KMS-11 (cell line): ENCODE data around the gene OCEL1.

ENCODE experiments used
- H2AFZ ChIP-seq: fragments of 200-600 bp; sonication (generic); 2 replicates; pipeline ENCODE4 v1.6.1; 2016; ENCODE audit warnings: antibody characterized with exemption, mixed run types, low read depth
- H3K27ac ChIP-seq: fragments of 200-600 bp; sonication (generic); 2 replicates; pipeline ENCODE4 v1.6.1; 2016; ENCODE audit warnings: mild to moderate bottlenecking, mixed run types
- H3K27me3 ChIP-seq: fragments of 200-600 bp; sonication (generic); 2 replicates; pipeline ENCODE4 v1.6.1; 2017; ENCODE audit warnings: mild to moderate bottlenecking, low read depth, mixed run types, moderate library complexity; ENCODE audit not compliant: insufficient read depth
- H3K36me3 ChIP-seq: fragments of 200-600 bp; sonication (generic); 2 replicates; pipeline ENCODE4 v1.6.1; 2017; ENCODE audit warnings: mild to moderate bottlenecking, mixed run types; ENCODE audit not compliant: insufficient read depth
- H3K4me1 ChIP-seq: fragments of 200-600 bp; sonication (generic); 2 replicates; pipeline ENCODE4 v1.6.1; 2016; ENCODE audit warnings: mild to moderate bottlenecking, low read depth, mixed run types; ENCODE audit not compliant: poor library complexity, severe bottlenecking
- H3K4me2 ChIP-seq: fragments of 200-600 bp; sonication (generic); 2 replicates; pipeline ENCODE4 v1.7.0; 2016; ENCODE audit warnings: mild to moderate bottlenecking, mixed run types
- H3K4me3 ChIP-seq: fragments of 200-600 bp; sonication (generic); IDR thresholded peaks from 2 replicates; pipeline ENCODE4 v1.6.1; 2017; ENCODE audit warnings: low read depth, low read length, mixed read lengths; ENCODE audit not compliant: insufficient read depth
- H3K79me2 ChIP-seq: fragments of 200-600 bp; sonication (generic); 2 replicates; pipeline ENCODE4 v1.6.1; 2016; ENCODE audit warnings: low read depth, mixed run types; ENCODE audit not compliant: insufficient read depth
- H3K9ac ChIP-seq: fragments of 200-600 bp; sonication (generic); 2 replicates; pipeline ENCODE4 v1.6.1; 2016; ENCODE audit warnings: mild to moderate bottlenecking, mixed run types
- H4K20me1 ChIP-seq: fragments of 200-600 bp; sonication (generic); 2 replicates; pipeline ENCODE4 v1.6.1; 2016; ENCODE audit warnings: mild to moderate bottlenecking, mixed run types; ENCODE audit not compliant: insufficient read depth
- CTCF ChIP-seq: fragments of 200-600 bp; sonication (generic); conservative IDR thresholded peaks from 2 replicates; pipeline ENCODE4 v1.6.1; 2017; ENCODE audit warnings: low read depth, mild to moderate bottlenecking, antibody characterized with exemption, low read length, moderate library complexity, mixed read lengths

The OCEL1 gene

GRCh38 chr19:17219286-17219685, 6.7 kb upstream of the OCEL1 start:
- H3K27me3 ChIP-seq = no peaks in the 10 kb centered on the region
- no peak overlapping the region for H3K27ac ChIP-seq
- no peak overlapping the region for H3K4me3 ChIP-seq
- no peak for TF ChIP-seq CTCF
- H3K36me3 ChIP-seq = no peaks in the 10 kb centered on the region
- H3K9ac ChIP-seq = no peak overlapping the region
- H3K4me1 ChIP-seq = peaks cover 14% of the 10 kb centered on the region
- H4K20me1 ChIP-seq = no peaks in the 10 kb centered on the region
- H3K79me2 ChIP-seq = no peaks in the 10 kb centered on the region
- H3K4me2 ChIP-seq = no peak overlapping the region
- no peak overlapping the region for H2AFZ ChIP-seq

GRCh38 chr19:17220207-17220758, 5.7 kb upstream of the OCEL1 start:
- Histone ChIP-seq H3K27ac (no peak overlapping the region), H3K9ac (no peak overlapping the region)

GRCh38 chr19:17225053-17225452, 973 bp upstream of the OCEL1 start:
- no peak overlapping the region for H2AFZ ChIP-seq
- no peak overlapping the region for H3K9ac ChIP-seq
- no peaks in the 10 kb centered on the region for H3K36me3 ChIP-seq

More at GRCh38 chr19:17220207-17220758, 5.7 kb upstream of the OCEL1 start:
- H3K4me1 ChIP-seq = peaks cover 11% of the 10 kb centered on the region
- no peak overlapping the region for H3K4me2 ChIP-seq
- no peak overlapping the region for H2AFZ ChIP-seq
- TF ChIP-seq CTCF = no peak
- H3K4me3 ChIP-seq = no peak overlapping the region
- no peaks in the 10 kb centered on the region for H3K27me3 ChIP-seq
- no peaks in the 10 kb centered on the region for H3K36me3 ChIP-seq
- H4K20me1 ChIP-seq = no peaks in the 10 kb centered on the region
- no peaks in the 10 kb centered on the region for H3K79me2 ChIP-seq

GRCh38 chr19:17227798-17228367, 1.9 kb downstream of the OCEL1 start:
- Histone ChIP-seq H2AFZ (no peak overlapping the region), H4K20me1 (no peaks in the 10 kb centered on the region), H3K27ac (no peak overlapping the region), H3K4me1 (peaks cover 6% of the 10 kb centered on the region), H3K9ac (no peak overlapping the region), H3K4me3 (no peak overlapping the region), H3K27me3 (no peaks in the 10 kb centered on the region), H3K79me2 (no peaks in the 10 kb centered on the region), H3K4me2 (no peak overlapping the region), H3K36me3 (no peaks in the 10 kb centered on the region)
- TF ChIP-seq CTCF = no peak

More at GRCh38 chr19:17225053-17225452, 973 bp upstream of the OCEL1 start:
- Histone ChIP-seq H3K27ac (no peak overlapping the region), H3K4me2 (no peak overlapping the region; the same call in 1 of the 2 replicates), H3K27me3 (no peaks in the 10 kb centered on the region), H3K79me2 (no peaks in the 10 kb centered on the region), H4K20me1 (no peaks in the 10 kb centered on the region), H3K4me3 (no peak overlapping the region), H3K4me1 (peaks cover 6% of the 10 kb centered on the region)
- no peak for TF ChIP-seq CTCF
